ENCODE results near the gene CIB4. TPM values are rescaled to one million over a fixed set of nuclear protein-coding genes. Genes with fewer than 3 reads are reported as not detected.

CIB4 gene
- total RNA-seq, 1 experiment from 2014 or later, result not detected

- TF ChIP-seq ARID4B (CRISPR knock-in tag; IDR thresholded peaks at IDR 0.05; ENCODE audit: borderline replicate concordance) (no peak), FOXK1 (CRISPR knock-in tag; IDR thresholded peaks at IDR 0.05) (no peak), TP53 (CRISPR knock-in tag; IDR thresholded peaks at IDR 0.05) (no peak), FOXP1 (CRISPR knock-in tag; IDR thresholded peaks at IDR 0.05; ENCODE audit: borderline replicate concordance) (no peak), NR1H2 (CRISPR knock-in tag; IDR thresholded peaks at IDR 0.05) (no peak), ZNF219 (CRISPR knock-in tag; IDR thresholded peaks at IDR 0.05; ENCODE audit: borderline replicate concordance) (no peak), ESRRA (CRISPR knock-in tag; IDR thresholded peaks at IDR 0.05; ENCODE audit: borderline replicate concordance) (no peak), FOXJ3 (CRISPR knock-in tag; IDR thresholded peaks at IDR 0.05; ENCODE audit: borderline replicate concordance) (no peak), ATF1 (CRISPR knock-in tag; IDR thresholded peaks at IDR 0.05) (no peak), IRF1 (CRISPR knock-in tag; IDR thresholded peaks at IDR 0.05) (no peak)
Measured at GRCh38 chr2:26644188-26644835, 3.1 kb upstream of the CIB4 start (continued).

- ATAC-seq (no peak), DNase-seq (ENCODE audit: low spot score) (no peak)
- no peak overlapping the region for H3K4me3 Mint-ChIP-seq
- TF ChIP-seq IRF2 (CRISPR knock-in tag; IDR thresholded peaks at IDR 0.05; ENCODE audit: borderline replicate concordance, low read depth) (no peak), SMAD4 (CRISPR knock-in tag; IDR thresholded peaks at IDR 0.05) (no peak), NR1H2 (CRISPR knock-in tag; IDR thresholded peaks at IDR 0.05) (no peak), TEAD1 (CRISPR knock-in tag; IDR thresholded peaks at IDR 0.05) (no peak), ZBTB43 (CRISPR knock-in tag; IDR thresholded peaks at IDR 0.05) (no peak), ZSCAN18 (CRISPR knock-in tag; IDR thresholded peaks at IDR 0.05) (no peak), ZNF219 (CRISPR knock-in tag; IDR thresholded peaks at IDR 0.05; ENCODE audit: borderline replicate concordance) (no peak), ZNF138 (CRISPR knock-in tag; conservative IDR thresholded peaks at IDR 0.05) (no peak), PRDM15 (CRISPR knock-in tag; IDR thresholded peaks at IDR 0.05) (no peak), SOX15 (CRISPR knock-in tag; IDR thresholded peaks at IDR 0.05) (no peak), ZBTB21 (CRISPR knock-in tag; IDR thresholded peaks at IDR 0.05; ENCODE audit: borderline replicate concordance) (no peak), PREB (CRISPR knock-in tag; IDR thresholded peaks at IDR 0.05; ENCODE audit: borderline replicate concordance) (no peak)
- ChIA-PET POLR2A (no interaction called here), CTCF (no interaction called here)
- H3K27ac Mint-ChIP-seq, result no peak overlapping the region
- H3K4me1 Mint-ChIP-seq, result peaks cover 23% of the 10 kb centered on the region
- H3K9me3 Mint-ChIP-seq, result no peaks in the 10 kb centered on the region
- H3K27me3 Mint-ChIP-seq (ENCODE audit: low read depth), result no peaks in the 10 kb centered on the region
- H3K36me3 Mint-ChIP-seq, result no peaks in the 10 kb centered on the region
Measured at GRCh38 chr2:26642429-26642828, 1.3 kb upstream of the CIB4 start.

All from WTC11 (cell line).